A549 treated with AZD9567 at 1 μM for 4 hours (cell line): ENCODE measurements around the gene ORC5. TPM values are rescaled to one million over a fixed set of nuclear protein-coding genes. Genes with fewer than 3 reads are reported as not detected.

Experiments
- total RNA-seq: library from RNA; stranded (reverse); fragments of 200-300 nt; extraction: Qiagen RNA extraction; gene quantifications from 5 replicates; pipeline ENCODE4 v1.2.3, GENCODE V29; 2022; ENCODE audit not compliant: insufficient read depth

The ORC5 gene
- total RNA-seq: 22.7 to 31.1 TPM (median 28.7 TPM) in 5 replicates

DNA sequence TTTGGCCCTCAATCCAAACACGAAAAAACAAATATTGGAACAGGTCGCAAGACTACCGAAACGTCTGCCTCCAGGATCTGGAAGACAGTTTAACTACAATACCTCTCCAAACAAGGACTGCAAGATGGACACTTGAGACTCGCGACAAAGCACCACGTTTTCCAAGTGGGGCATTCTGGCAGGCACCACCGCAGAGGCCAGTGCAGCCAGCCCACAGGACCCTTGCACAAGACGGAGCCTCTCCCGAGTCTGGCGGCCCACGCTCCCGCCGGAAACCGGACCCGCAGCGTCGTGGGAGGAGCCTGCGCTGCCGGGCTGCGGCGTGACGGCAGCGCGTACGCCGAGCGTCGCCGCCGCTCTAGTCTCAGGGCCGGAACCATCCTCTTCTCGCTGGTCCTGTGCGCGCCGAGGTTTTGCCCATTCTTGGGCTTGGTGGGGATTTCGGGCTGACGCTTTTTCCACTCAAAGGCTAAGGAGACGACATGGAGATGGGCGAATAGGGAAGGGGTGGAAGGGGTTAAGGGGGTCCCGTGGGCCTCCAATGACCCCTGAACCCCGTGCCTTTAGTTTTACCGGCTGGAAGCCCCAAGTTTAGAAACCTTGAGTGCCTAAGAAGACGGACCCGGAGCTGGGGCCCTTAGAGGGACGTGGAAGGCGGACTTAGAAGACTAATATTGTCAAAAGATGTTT, at the start of gene ORC5:
Gene ORC5, minus strand, starts transcription at position 283 of the 690 bp plus-strand sequence. Its CDS starts 109 bp downstream, at position 174.

Other genes with a start within 250 kb of the ORC5 start
- gene RELN, start 218.4 kb downstream of the ORC5 start, total RNA-seq: 0.01 to 0.16 TPM (median 0.09 TPM) in 4 of 5 replicates, not detected in the other
- gene LHFPL3, start 120.6 kb upstream of the ORC5 start, total RNA-seq: not detected in 5 replicates